GM08714 (cell line): ENCODE data around the gene SFXN5.

Source experiments
- H3K4me3 ChIP-seq: fragments of 200-500 bp; sonication (Bioruptor generic); 2 replicates; pipeline ENCODE4 v1.5.1; 2014; ENCODE audit warnings: mild to moderate bottlenecking, low read length, inconsistent platforms
- ZNF274 ChIP-seq: IDR thresholded peaks from 2 replicates; pipeline ENCODE4 v1.6.1; 2012; ENCODE audit warnings: mild to moderate bottlenecking, low read depth, low read length

The SFXN5 gene

GRCh38 chr2:72924353-72925240, 146.9 kb downstream of the SFXN5 start:
- no peak overlapping the region; the same call in 1 of the 2 replicates for H3K4me3 ChIP-seq

GRCh38 chr2:72923833-72924352, 147.6 kb downstream of the SFXN5 start:
- no peak overlapping the region; the same call in 1 of the 2 replicates for H3K4me3 ChIP-seq
- TF ChIP-seq ZNF274 = no peak

More at GRCh38 chr2:72924353-72925240, 146.9 kb downstream of the SFXN5 start:
- TF ChIP-seq ZNF274 = no peak

GRCh38 chr2:72921853-72922252, 149.7 kb downstream of the SFXN5 start:
- no peak for TF ChIP-seq ZNF274

GRCh38 chr2:72921088-72921851, 150.2 kb downstream of the SFXN5 start:
- H3K4me3 ChIP-seq = peak overlapping the region; percentile 22; the same call in 1 of the 2 replicates
- TF ChIP-seq ZNF274 = no peak

More at GRCh38 chr2:72921853-72922252, 149.7 kb downstream of the SFXN5 start:
- H3K4me3 ChIP-seq = no peak overlapping the region

- no peak for TF ChIP-seq ZNF274
These were observed 151.0 kb downstream of the SFXN5 start for GRCh38 chr2:72920318-72921087.

GRCh38 chr2:72919414-72920317, 151.8 kb downstream of the SFXN5 start:
- H3K4me3 ChIP-seq = peak overlapping the region; percentile 48
- no peak for TF ChIP-seq ZNF274

More at GRCh38 chr2:72920318-72921087, 151.0 kb downstream of the SFXN5 start:
- H3K4me3 ChIP-seq = peak overlapping the region; percentile 22; the same call in 1 of the 2 replicates

- no peak for TF ChIP-seq ZNF274
- H3K4me3 ChIP-seq = peak overlapping the region; percentile 48; the same call in 1 of the 2 replicates
These were observed 153.5 kb downstream of the SFXN5 start for GRCh38 chr2:72917877-72918553.

- peak within 1 kb of the TSS; percentile 53; the same call in 1 of the 2 replicates for H3K4me3 ChIP-seq
- TF ChIP-seq ZNF274 = no peak
These were observed 154.2 kb downstream of the SFXN5 start, which contains the start of gene EMX1 for GRCh38 chr2:72917138-72917876. TSS of gene EMX1 (plus strand) at chr2:72917519. CDS start at chr2:72917853, 334 bp downstream.

GRCh38 chr2:72916743-72917137, 154.8 kb downstream of the SFXN5 start:
- TF ChIP-seq ZNF274 = no peak
- H3K4me3 ChIP-seq = peak overlapping the region; percentile 53; the same call in 1 of the 2 replicates

GRCh38 chr2:72915907-72916742, 155.4 kb downstream of the SFXN5 start:
- no peak for TF ChIP-seq ZNF274
- H3K4me3 ChIP-seq = peak overlapping the region; percentile 58
